Adrenal gland (tissue), 12 donors: ENCODE measurements around the gene PPP1R3E. TPM values are rescaled to one million over a fixed set of nuclear protein-coding genes. Genes with fewer than 3 reads are reported as not detected.

ENCODE experiments used
- polyA plus RNA-seq, 3 donors: library from polyadenylated mRNA; stranded (reverse); fragments of 200-250 nt in 2 of 3; fragments of 350-450 nt in 1 of 3; fragmentation: Illumina TruSeq in 1 of 3; extraction: RNeasy Lipid Tissue Mini Kit (QIAGEN cat#74804) in 1 of 3; gene quantifications; one replicate each; pipeline ENCODE4 v1.2.3, GENCODE V29; 2013 to 2014
- small RNA-seq, 2 donors: library from RNA; depleted of rRNA; stranded (forward); fragments of <200 nt; gene quantifications; one replicate each; pipeline ENCODE3, GENCODE V24; 2016
- total RNA-seq, 9 donors: library from RNA; depleted of rRNA in 4 of 9; stranded (reverse); fragments of >200 nt in 4 of 9; fragments of 120-200 nt in 1 of 9; fragmentation: NEBNext Ultra II Directional in 1 of 9; extraction: Animal tissue kit (Norgen Biotek cat#: 25700) in 1 of 9; gene quantifications; one replicate each; pipeline versions ENCODE4 v1.1.0 to v1.2.4, GENCODE V29; 2013 to 2023
- donor health status: healthy with polysubstance abuse.
- donor health status: Bipolar disorder and iron deficiency.
- donor health status: DM: yes; HTN: yes; CAD: no.
- donor health status: DM: no; HTN: no; CAD: no.
- donor health status: DM: no; HTN: no; CAD: no.
- donor health status: DM: yes; HTN: yes; CAD: no.

PPP1R3E gene
- total and polyA plus RNA-seq, 12 donors = 2.2 to 82.8 (median 13.4) TPM

Small RNAs within 50 kb of the gene (small RNA-seq; reads per million reads assigned to genes)
- gene RNU6-1046P = 0 reads per million in 2 donors

Other genes with a start within 250 kb of the PPP1R3E start
- gene CDH24, start 245.3 kb downstream of the PPP1R3E start, total RNA-seq = 1 to 10 TPM; 1.9 to 5.7 (median 3.4) TPM
- gene CDH24, start 245.3 kb downstream of the PPP1R3E start, polyA plus RNA-seq = 10 to 100 TPM in 2 of 3 donors, 1 to 10 TPM in 1; 1.5 to 29.3 (median 15.3) TPM
- gene ACIN1, start 207.7 kb downstream of the PPP1R3E start, total RNA-seq = 100 to 1,000 TPM in 5 of 9 donors, 10 to 100 TPM in 4; 73.1 to 203 (median 129) TPM
- 100 to 1,000 TPM; 116 to 431 (median 258) TPM for gene ACIN1, start 207.7 kb downstream of the PPP1R3E start, polyA plus RNA-seq
- 100 to 1,000 TPM in 1 of 9 donors, 10 to 100 TPM in 8; 23.9 to 206 (median 55.4) TPM for gene C14orf119, start 207.4 kb downstream of the PPP1R3E start, total RNA-seq
- 10 to 100 TPM; 28.0 to 52.9 (median 35.1) TPM for gene C14orf119, start 207.4 kb downstream of the PPP1R3E start, polyA plus RNA-seq
- not detected for gene CIROP, start 197.9 kb downstream of the PPP1R3E start, total RNA-seq
- not detected for gene CIROP, start 197.9 kb downstream of the PPP1R3E start, polyA plus RNA-seq
- gene CEBPE, start 183.6 kb downstream of the PPP1R3E start, total RNA-seq = under 1 TPM in 1 of 9 donors, not detected in 8; 0.15 TPM
- gene CEBPE, start 183.6 kb downstream of the PPP1R3E start, polyA plus RNA-seq = under 1 TPM in 2 of 3 donors, not detected in 1; 0.03 to 0.40 TPM
- gene SLC7A8, start 119.2 kb downstream of the PPP1R3E start, total RNA-seq = 10 to 100 TPM in 8 of 9 donors, 1 to 10 TPM in 1; 6.8 to 50.9 (median 33.2) TPM
- gene SLC7A8, start 119.2 kb downstream of the PPP1R3E start, polyA plus RNA-seq = 10 to 100 TPM; 18.2 to 24.5 (median 21.0) TPM
- gene RNF212B, start 64.9 kb downstream of the PPP1R3E start, total RNA-seq = not detected
- gene RNF212B, start 64.9 kb downstream of the PPP1R3E start, polyA plus RNA-seq = not detected
- gene HOMEZ, start 16.7 kb downstream of the PPP1R3E start, total RNA-seq = 10 to 100 TPM in 4 of 9 donors, 1 to 10 TPM in 5; 4.7 to 14.8 (median 9.7) TPM
- 10 to 100 TPM in 1 of 3 donors, 1 to 10 TPM in 2; 4.5 to 15.0 (median 4.8) TPM for gene HOMEZ, start 16.7 kb downstream of the PPP1R3E start, polyA plus RNA-seq
- gene BCL2L2, start 4.0 kb upstream of the PPP1R3E start, total RNA-seq = 10 to 100 TPM; 23.8 to 51.8 (median 36.6) TPM
- gene BCL2L2, start 4.0 kb upstream of the PPP1R3E start, polyA plus RNA-seq = 10 to 100 TPM; 16.8 to 54.6 (median 44.6) TPM
- 100 to 1,000 TPM in 4 of 9 donors, 10 to 100 TPM in 5; 18.3 to 200 (median 79.3) TPM for gene PABPN1, start 18.6 kb upstream of the PPP1R3E start, total RNA-seq
- 100 to 1,000 TPM in 2 of 3 donors, 10 to 100 TPM in 1; 97.8 to 632 (median 331) TPM for gene PABPN1, start 18.6 kb upstream of the PPP1R3E start, polyA plus RNA-seq
- 10 to 100 TPM in 8 of 9 donors, 1 to 10 TPM in 1; 8.4 to 76.1 (median 21.4) TPM for gene SLC22A17, start 50.0 kb upstream of the PPP1R3E start, total RNA-seq
- 100 to 1,000 TPM in 1 of 3 donors, 10 to 100 TPM in 2; 14.5 to 121 (median 53.9) TPM for gene SLC22A17, start 50.0 kb upstream of the PPP1R3E start, polyA plus RNA-seq
- 10 to 100 TPM in 1 of 9 donors, 1 to 10 TPM in 8; 2.1 to 12.9 (median 3.2) TPM for gene EFS, start 62.3 kb upstream of the PPP1R3E start, total RNA-seq
- 10 to 100 TPM in 2 of 3 donors, 1 to 10 TPM in 1; 3.7 to 49.4 (median 11.1) TPM for gene EFS, start 62.3 kb upstream of the PPP1R3E start, polyA plus RNA-seq
- gene IL25, start 70.0 kb upstream of the PPP1R3E start, total RNA-seq = not detected
- under 1 TPM in 1 of 3 donors, not detected in 2; 0.10 TPM for gene IL25, start 70.0 kb upstream of the PPP1R3E start, polyA plus RNA-seq
- 1 to 10 TPM in 1 of 9 donors, under 1 TPM in 3, not detected in 5; 0.34 to 2.5 (median 0.62) TPM for gene CMTM5, start 74.2 kb upstream of the PPP1R3E start, total RNA-seq
- 1 to 10 TPM in 2 of 3 donors, under 1 TPM in 1; 0.59 to 2.6 (median 1.9) TPM for gene CMTM5, start 74.2 kb upstream of the PPP1R3E start, polyA plus RNA-seq
- gene MYH6, start 105.4 kb upstream of the PPP1R3E start, total RNA-seq = 1 to 10 TPM in 1 of 9 donors, under 1 TPM in 3, not detected in 5; under 0.01 to 1.5 (median 0.14) TPM
- 1 to 10 TPM in 1 of 3 donors, under 1 TPM in 2; 0.27 to 5.2 (median 0.67) TPM for gene MYH6, start 105.4 kb upstream of the PPP1R3E start, polyA plus RNA-seq
- 1 to 10 TPM in 2 of 9 donors, under 1 TPM in 3, not detected in 4; 0.06 to 7.1 (median 0.81) TPM for gene MYH7, start 132.8 kb upstream of the PPP1R3E start, total RNA-seq
- gene MYH7, start 132.8 kb upstream of the PPP1R3E start, polyA plus RNA-seq = 1 to 10 TPM in 1 of 3 donors, under 1 TPM in 2; 0.11 to 4.3 (median 0.47) TPM
- gene NGDN, start 166.8 kb upstream of the PPP1R3E start, total RNA-seq = 10 to 100 TPM; 24.4 to 61.3 (median 36.3) TPM
- gene NGDN, start 166.8 kb upstream of the PPP1R3E start, polyA plus RNA-seq = 10 to 100 TPM; 32.1 to 57.8 (median 40.5) TPM
- 1 to 10 TPM in 6 of 9 donors, under 1 TPM in 3; 0.54 to 4.2 (median 2.2) TPM for gene ZFHX2, start 248.9 kb upstream of the PPP1R3E start, total RNA-seq
- 1 to 10 TPM; 2.1 to 9.7 (median 2.5) TPM for gene ZFHX2, start 248.9 kb upstream of the PPP1R3E start, polyA plus RNA-seq